Measurements from ENCODE around the gene FAM117A.
A peak's percentile ranks its signal among the peaks of the same experiment; 100 is the strongest.

FAM117A gene

GRCh38 chr17:49748223-49748622 lies 15.7 kb downstream of the FAM117A start:
- no peak for DNase-seq (ENCODE audit: low read depth)
- no peak overlapping the region for H3K4me3 ChIP-seq (ENCODE audit: low read depth, low read length)
- TF ChIP-seq CTCF (IDR thresholded peaks at IDR 0.05; ENCODE audit: insufficient read depth, low read depth, low read length, missing control alignments) = no peak

GRCh38 chr17:49747632-49748031 lies 16.3 kb downstream of the FAM117A start:
- H3K4me3 ChIP-seq (ENCODE audit: low read depth, low read length) = peak overlapping the region; percentile 74
- TF ChIP-seq CTCF (IDR thresholded peaks at IDR 0.05; ENCODE audit: insufficient read depth, low read depth, low read length, missing control alignments) = no peak
- no peak for DNase-seq (ENCODE audit: low read depth)

GRCh38 chr17:49746791-49747490 lies 17.0 kb downstream of the FAM117A start:
- H3K4me3 ChIP-seq (ENCODE audit: low read depth, low read length) = peak overlapping the region; percentile 74
- TF ChIP-seq CTCF (IDR thresholded peaks at IDR 0.05; ENCODE audit: insufficient read depth, low read depth, low read length, missing control alignments) = no peak
- peak; percentile 85 for DNase-seq (ENCODE audit: low read depth)

GRCh38 chr17:49745175-49746139 lies 18.5 kb downstream of the FAM117A start:
- DNase-seq (ENCODE audit: low read depth) = no peak
- no peak for TF ChIP-seq CTCF (IDR thresholded peaks at IDR 0.05; ENCODE audit: insufficient read depth, low read depth, low read length, missing control alignments)
- H3K4me3 ChIP-seq (ENCODE audit: low read depth, low read length) = peak overlapping the region; percentile 74

GRCh38 chr17:49742166-49742638 lies 21.7 kb downstream of the FAM117A start:
- peak overlapping the region; percentile 36 for H3K4me3 ChIP-seq (ENCODE audit: low read depth, low read length)
- no peak for TF ChIP-seq CTCF (IDR thresholded peaks at IDR 0.05; ENCODE audit: insufficient read depth, low read depth, low read length, missing control alignments)
- DNase-seq (ENCODE audit: low read depth) = no peak

GRCh38 chr17:49741692-49742076 lies 22.2 kb downstream of the FAM117A start:
- H3K4me3 ChIP-seq (ENCODE audit: low read depth, low read length) = peak overlapping the region; percentile 36
- no peak for TF ChIP-seq CTCF (IDR thresholded peaks at IDR 0.05; ENCODE audit: insufficient read depth, low read depth, low read length, missing control alignments)
- DNase-seq (ENCODE audit: low read depth) = no peak
